ENCODE data around the gene GRM1. TPM values are rescaled to one million over a fixed set of nuclear protein-coding genes. Genes with fewer than 3 reads are reported as not detected.

GRM1 gene
- total RNA-seq, 4 donors from 2014 or later: not detected

- Histone ChIP-seq H3K4me1 (no peaks in the 10 kb centered on the region), H3K4me3 (no peak overlapping the region), H3K36me3 (no peaks in the 10 kb centered on the region), H3K27ac (no peak overlapping the region), H3K27me3 (no peaks in the 10 kb centered on the region), H3K9me3 (peaks cover 0 to 14% (median 0%) of the 10 kb centered on the region in 3 donors)
- TF ChIP-seq POLR2A (IDR thresholded peaks at IDR 0.05) (no peak), CTCF (IDR thresholded peaks at IDR 0.05) (no peak)
- 25 to 60% methylated on average over 1 of the region's 1 CpG for whole genome bisulfite sequencing, 2 donors
- intact Hi-C loops (cut with DNase I): no loop called here
- no peak for DNase-seq
Observed at GRCh38 chr6:146041282-146041681, 12.4 kb downstream of the GRM1 start.

- no peaks in the 10 kb centered on the region for H3K4me1 ChIP-seq
- no peaks in the 10 kb centered on the region for H3K27me3 ChIP-seq
- H3K27ac ChIP-seq: no peak overlapping the region
- TF ChIP-seq POLR2A (IDR thresholded peaks at IDR 0.05) (no peak), CTCF (IDR thresholded peaks at IDR 0.05) (no peak)
- no peak for DNase-seq
- no peak overlapping the region for H3K4me3 ChIP-seq
- no peaks in the 10 kb centered on the region for H3K36me3 ChIP-seq
- H3K9me3 ChIP-seq: peaks cover 0 to 5% (median 0%) of the 10 kb centered on the region in 3 donors
- intact Hi-C loops (cut with DNase I): no loop called here
- WGBS, 2 donors: 40 to 73% methylated on average over 2 of the region's 2 CpGs
Observed at GRCh38 chr6:146047371-146047770, 18.5 kb downstream of the GRM1 start.

GRCh38 chr6:146050168-146050567, 21.3 kb downstream of the GRM1 start:
- Histone ChIP-seq H3K36me3 (no peaks in the 10 kb centered on the region), H3K27ac (no peak overlapping the region), H3K4me1 (no peaks in the 10 kb centered on the region), H3K9me3 (peaks cover 0 to 5% (median 0%) of the 10 kb centered on the region in 3 donors), H3K4me3 (no peak overlapping the region), H3K27me3 (no peaks in the 10 kb centered on the region)
- intact Hi-C loops (cut with DNase I): no loop called here
- DNase-seq: no peak
- TF ChIP-seq POLR2A (IDR thresholded peaks at IDR 0.05) (no peak), CTCF (IDR thresholded peaks at IDR 0.05) (no peak)
- WGBS, 2 donors: 44 to 45% methylated on average over 1 of the region's 1 CpG

- no peaks in the 10 kb centered on the region for H3K36me3 ChIP-seq
- no peaks in the 10 kb centered on the region for H3K9me3 ChIP-seq
- TF ChIP-seq CTCF (IDR thresholded peaks at IDR 0.05) (no peak), POLR2A (IDR thresholded peaks at IDR 0.05) (no peak)
- H3K27ac ChIP-seq: no peak overlapping the region
- no peaks in the 10 kb centered on the region for H3K4me1 ChIP-seq
- no peak for DNase-seq
- no peak overlapping the region for H3K4me3 ChIP-seq
- intact Hi-C loops (cut with DNase I): no loop called here
- WGBS, 2 donors: 65 to 75% methylated on average over 6 of the region's 6 CpGs
- no peaks in the 10 kb centered on the region for H3K27me3 ChIP-seq
Observed at GRCh38 chr6:146056506-146056905, 27.6 kb downstream of the GRM1 start.

- DNase-seq: no peak
Observed at GRCh38 chr6:146065690-146066089, 36.8 kb downstream of the GRM1 start.

More at GRCh38 chr6:146065690-146066089, 36.8 kb downstream of the GRM1 start:
- Histone ChIP-seq H3K9me3 (no peaks in the 10 kb centered on the region), H3K27ac (no peak overlapping the region), H3K36me3 (no peaks in the 10 kb centered on the region), H3K4me3 (no peak overlapping the region), H3K4me1 (no peaks in the 10 kb centered on the region), H3K27me3 (no peaks in the 10 kb centered on the region)
- WGBS, 2 donors: 76 to 87% methylated on average over 2 of the region's 2 CpGs
- intact Hi-C loops (cut with DNase I): no loop called here
- TF ChIP-seq POLR2A (IDR thresholded peaks at IDR 0.05) (no peak), CTCF (IDR thresholded peaks at IDR 0.05) (no peak)

Data from esophagus squamous epithelium (tissue), 5 donors.